Measurements from ENCODE around the gene FARSA. TPM values are rescaled to one million over a fixed set of nuclear protein-coding genes. Genes with fewer than 3 reads are reported as not detected.

FARSA gene
- total RNA-seq, 1 donor from 2014 or later, result 44.4 TPM

- H3K27ac ChIP-seq, result peak overlapping the region; percentile 65
- peak; percentile 18 to 47 for ATAC-seq
These were observed 19.4 kb downstream of the FARSA start for GRCh38 chr19:12913851-12914690.

GRCh38 chr19:12913011-12913561 is 20.4 kb downstream of the FARSA start:
- Histone ChIP-seq H3K4me3 (peak overlapping the region; percentile 28), H3K27me3 (ENCODE audit: low read depth) (no peaks in the 10 kb centered on the region), H3K9me3 (no peaks in the 10 kb centered on the region), H3K4me1 (peaks cover 22% of the 10 kb centered on the region), H3K27ac (peak overlapping the region; percentile 65), H3K36me3 (no peaks in the 10 kb centered on the region)
- intact Hi-C loops (cut with DNase I), result no loop called here
- DNase-seq, result peak; percentile 77
- TF ChIP-seq, protein P1, sequence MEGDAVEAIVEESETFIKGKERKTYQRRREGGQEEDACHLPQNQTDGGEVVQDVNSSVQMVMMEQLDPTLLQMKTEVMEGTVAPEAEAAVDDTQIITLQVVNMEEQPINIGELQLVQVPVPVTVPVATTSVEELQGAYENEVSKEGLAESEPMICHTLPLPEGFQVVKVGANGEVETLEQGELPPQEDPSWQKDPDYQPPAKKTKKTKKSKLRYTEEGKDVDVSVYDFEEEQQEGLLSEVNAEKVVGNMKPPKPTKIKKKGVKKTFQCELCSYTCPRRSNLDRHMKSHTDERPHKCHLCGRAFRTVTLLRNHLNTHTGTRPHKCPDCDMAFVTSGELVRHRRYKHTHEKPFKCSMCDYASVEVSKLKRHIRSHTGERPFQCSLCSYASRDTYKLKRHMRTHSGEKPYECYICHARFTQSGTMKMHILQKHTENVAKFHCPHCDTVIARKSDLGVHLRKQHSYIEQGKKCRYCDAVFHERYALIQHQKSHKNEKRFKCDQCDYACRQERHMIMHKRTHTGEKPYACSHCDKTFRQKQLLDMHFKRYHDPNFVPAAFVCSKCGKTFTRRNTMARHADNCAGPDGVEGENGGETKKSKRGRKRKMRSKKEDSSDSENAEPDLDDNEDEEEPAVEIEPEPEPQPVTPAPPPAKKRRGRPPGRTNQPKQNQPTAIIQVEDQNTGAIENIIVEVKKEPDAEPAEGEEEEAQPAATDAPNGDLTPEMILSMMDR (IDR thresholded peaks at IDR 0.05), result no peak
- peak; percentile 74 to 79 for ATAC-seq

More at GRCh38 chr19:12913851-12914690, 19.4 kb downstream of the FARSA start:
- Histone ChIP-seq H3K9me3 (no peaks in the 10 kb centered on the region), H3K4me3 (no peak overlapping the region), H3K4me1 (peaks cover 26% of the 10 kb centered on the region), H3K36me3 (no peaks in the 10 kb centered on the region), H3K27me3 (ENCODE audit: low read depth) (no peaks in the 10 kb centered on the region)
- TF ChIP-seq, protein P1 (IDR thresholded peaks at IDR 0.05), result no peak
- DNase-seq, result no peak
- intact Hi-C loops (cut with DNase I), result no loop called here

DNA sequence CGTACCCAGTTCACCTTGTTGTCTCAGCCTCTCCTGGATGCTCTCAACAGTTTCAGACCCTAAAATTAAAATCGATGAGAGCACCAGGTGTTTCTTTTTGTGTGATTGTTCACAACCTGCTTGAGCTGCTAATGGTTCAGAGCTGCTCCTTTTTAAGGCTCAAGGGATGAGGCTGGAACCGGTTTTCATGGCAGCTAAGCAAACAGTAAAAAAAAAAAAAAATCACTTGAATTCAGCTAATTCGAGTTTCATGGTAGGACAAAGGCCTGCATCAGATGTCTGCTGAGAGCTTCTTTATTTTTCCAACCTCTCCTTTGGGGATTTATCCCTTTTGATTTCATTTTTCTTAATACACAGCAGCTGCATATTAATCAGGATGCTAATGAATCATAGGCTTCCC is 20.9 kb downstream of the FARSA start:
- Histone ChIP-seq H3K27ac (peak overlapping the region; percentile 65), H3K27me3 (ENCODE audit: low read depth) (no peaks in the 10 kb centered on the region), H3K9me3 (no peaks in the 10 kb centered on the region), H3K4me1 (peaks cover 22% of the 10 kb centered on the region), H3K36me3 (no peaks in the 10 kb centered on the region), H3K4me3 (peak overlapping the region; percentile 28)
- TF ChIP-seq, protein P1 (IDR thresholded peaks at IDR 0.05), result no peak
- DNase-seq (no peak), ATAC-seq (no peak)
- intact Hi-C loops (cut with DNase I), result no loop called here

DNA sequence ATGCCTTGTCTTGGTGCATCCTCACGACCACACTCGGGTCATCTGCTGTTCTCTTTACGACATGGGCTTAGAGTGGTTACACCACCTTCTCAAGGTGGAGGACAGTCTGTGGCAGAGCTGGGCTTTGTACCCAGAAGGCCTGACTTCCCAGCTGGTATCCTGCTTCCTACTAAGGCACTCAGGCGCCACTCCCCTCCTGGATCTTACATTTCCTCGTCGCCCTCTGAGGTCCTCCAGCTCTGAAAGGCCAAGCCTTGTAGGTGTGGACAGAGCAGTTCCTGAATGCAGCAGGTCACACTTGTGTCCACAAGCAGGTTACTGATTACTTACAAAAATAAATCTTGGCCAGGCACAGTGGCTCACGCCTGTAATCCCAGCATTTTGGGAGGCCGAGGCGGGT is 26.3 kb downstream of the FARSA start:
- Histone ChIP-seq H3K36me3 (no peaks in the 10 kb centered on the region), H3K9me3 (no peaks in the 10 kb centered on the region), H3K27me3 (ENCODE audit: low read depth) (no peaks in the 10 kb centered on the region), H3K4me1 (peaks cover under 1% of the 10 kb centered on the region), H3K27ac (no peak overlapping the region), H3K4me3 (no peak overlapping the region)
- TF ChIP-seq, protein P1 (IDR thresholded peaks at IDR 0.05), result no peak
- intact Hi-C loops (cut with DNase I), result no loop called here
- ATAC-seq (peak; percentile 71 to 84), DNase-seq (no peak)

- no peak overlapping the region for H3K4me3 ChIP-seq
- no peak for DNase-seq
- H3K36me3 ChIP-seq, result peaks cover 39% of the 10 kb centered on the region
- H3K9me3 ChIP-seq, result no peaks in the 10 kb centered on the region
- no peaks in the 10 kb centered on the region for H3K4me1 ChIP-seq
- H3K27ac ChIP-seq, result no peak overlapping the region
- intact Hi-C loops (cut with DNase I), result no loop called here
- ATAC-seq, result no peak
- TF ChIP-seq, protein P1 (IDR thresholded peaks at IDR 0.05), result no peak
- no peaks in the 10 kb centered on the region for H3K27me3 ChIP-seq (ENCODE audit: low read depth)
These were observed 33.5 kb downstream of the FARSA start for GRCh38 chr19:12899891-12900518.
